ENCODE results near the gene SMURF1. TPM values are rescaled to one million over a fixed set of nuclear protein-coding genes. Genes with fewer than 3 reads are reported as not detected.

The SMURF1 gene
- total and polyA plus RNA-seq, 4 donors: 2.9 to 16.8 (median 5.9) TPM

- Histone ChIP-seq H3K27me3 (ENCODE audit: control insufficient read depth in 4 of 4, insufficient read depth in 4 of 4, low read length in 3 of 4) (no peaks in the 10 kb centered on the region), H3K9ac (ENCODE audit: low read depth in 1 of 2, low read length in 2 of 2) (no peak overlapping the region), H3K9me3 (ENCODE audit: control insufficient read depth in 4 of 4, low read length in 3 of 4) (no peaks in the 10 kb centered on the region), H3K4me1 (ENCODE audit: control insufficient read depth in 4 of 4, insufficient read depth in 4 of 4, low read length in 3 of 4) (peaks cover 0 to 7% (median 0%) of the 10 kb centered on the region in 4 donors), H3K4me3 (ENCODE audit: low read depth in 1 of 3, low read length in 3 of 3) (no peak overlapping the region), H3K36me3 (ENCODE audit: control insufficient read depth in 4 of 4, insufficient read depth in 3 of 4, low read depth in 1 of 4, low read length in 3 of 4) (peaks cover 14 to 71% (median 51%) of the 10 kb centered on the region in 4 donors), H3K27ac (ENCODE audit: low read depth in 1 of 2, low read length in 2 of 2) (no peak overlapping the region)
- 92% methylated on average over 5 of the region's 5 CpGs for WGBS
- DNase-seq (ENCODE audit: low spot score): no peak
- no peak for TF ChIP-seq TAF1 (conservative IDR thresholded peaks at IDR 0.05)
- TF ChIP-seq FOXA2 (IDR thresholded peaks at IDR 0.05): no peak
Observed at GRCh38 chr7:99030951-99031350, 113.0 kb downstream of the SMURF1 start.

- DNase-seq (ENCODE audit: low spot score): no peak
- Histone ChIP-seq H3K27me3 (ENCODE audit: control insufficient read depth in 4 of 4, insufficient read depth in 4 of 4, low read length in 3 of 4) (no peaks in the 10 kb centered on the region), H3K27ac (ENCODE audit: low read depth in 1 of 2, low read length in 2 of 2) (no peak overlapping the region), H3K9ac (ENCODE audit: low read depth in 1 of 2, low read length in 2 of 2) (no peak overlapping the region), H3K4me3 (ENCODE audit: low read depth in 1 of 3, low read length in 3 of 3) (no peak overlapping the region), H3K36me3 (ENCODE audit: control insufficient read depth in 4 of 4, insufficient read depth in 3 of 4, low read depth in 1 of 4, low read length in 3 of 4) (peaks cover 12 to 66% (median 46%) of the 10 kb centered on the region in 4 donors), H3K9me3 (ENCODE audit: control insufficient read depth in 4 of 4, low read length in 3 of 4) (no peaks in the 10 kb centered on the region), H3K4me1 (ENCODE audit: control insufficient read depth in 4 of 4, insufficient read depth in 4 of 4, low read length in 3 of 4) (peaks cover 0 to 7% (median 0%) of the 10 kb centered on the region in 4 donors)
- WGBS: 98% methylated on average over 6 of the region's 6 CpGs
- no peak for TF ChIP-seq GABPA (IDR thresholded peaks at IDR 0.05 in 1 of 2, conservative IDR thresholded peaks at IDR 0.05 in 1 of 2)
- TF ChIP-seq FOXA1 (IDR thresholded peaks at IDR 0.05): no peak
- TF ChIP-seq FOXA2 (IDR thresholded peaks at IDR 0.05): no peak
- no peak for TF ChIP-seq NR2F2 (IDR thresholded peaks at IDR 0.05)
- TF ChIP-seq RXRA (IDR thresholded peaks at IDR 0.05): no peak
- TF ChIP-seq HNF4A (conservative IDR thresholded peaks at IDR 0.05): no peak
- TF ChIP-seq TAF1 (conservative IDR thresholded peaks at IDR 0.05): no peak
- no peak for TF ChIP-seq JUND (IDR thresholded peaks at IDR 0.05)
- TF ChIP-seq SP1 (IDR thresholded peaks at IDR 0.05): no peak
- no peak for TF ChIP-seq ATF3 (IDR thresholded peaks at IDR 0.05)
- no peak for TF ChIP-seq RAD21 (IDR thresholded peaks at IDR 0.05)
- TF ChIP-seq MAX (IDR thresholded peaks at IDR 0.05): no peak
- TF ChIP-seq CTCF (IDR thresholded peaks at IDR 0.05; ENCODE audit: low read depth, low read length, missing input control): no peak
- no peak for TF ChIP-seq ZBTB33 (IDR thresholded peaks at IDR 0.05)
- TF ChIP-seq YY1 (IDR thresholded peaks at IDR 0.05): no peak
- no peak for TF ChIP-seq HNF4G (IDR thresholded peaks at IDR 0.05)
- TF ChIP-seq REST (IDR thresholded peaks at IDR 0.05): no peak
- TF ChIP-seq EGR1 (IDR thresholded peaks at IDR 0.05; ENCODE audit: low read depth in 2 of 2): no peak
Observed at GRCh38 chr7:99030457-99030856, 113.5 kb downstream of the SMURF1 start.
